Sigmoid colon (tissue), 7 donors: ENCODE results near the gene ACADL. TPM values are rescaled to one million over a fixed set of nuclear protein-coding genes. Genes with fewer than 3 reads are reported as not detected.

Experiments used
- DNase-seq: peaks from one replicate; pipeline ENCODE4 v3.0.0-alpha.2; 2019
- H3K27ac ChIP-seq, 4 donors: fragments of 200-600 bp; sonication (generic); one replicate each; pipeline ENCODE4 v1.5.1; 2016 to 2019; ENCODE audit warnings: mild to moderate bottlenecking in 1 of 4
- H3K27me3 ChIP-seq, 3 donors: fragments of 200-600 bp; sonication (generic); one replicate each; pipeline ENCODE4 v1.5.1; 2019; ENCODE audit warnings: mild to moderate bottlenecking in 1 of 3
- H3K36me3 ChIP-seq, 4 donors: fragments of 200-600 bp; sonication (generic); one replicate each; pipeline ENCODE4 v1.5.1; 2016 to 2019
- H3K4me1 ChIP-seq, 4 donors: fragments of 200-600 bp; sonication (generic); one replicate each; pipeline ENCODE4 v1.5.1; 2017 to 2019
- H3K4me3 ChIP-seq, 4 donors: fragments of 200-600 bp; sonication (generic); one replicate each; pipeline ENCODE4 v1.5.1; 2017 to 2019; ENCODE audit warnings: mild to moderate bottlenecking in 2 of 4, moderate library complexity in 1 of 4
- H3K9me3 ChIP-seq, 4 donors: fragments of 200-600 bp in 3 of 4; sonication (generic) in 3 of 4; one replicate each; pipeline versions ENCODE4 v1.5.1 to v1.6.1; 2013 to 2019
- CTCF ChIP-seq, 4 experiments: fragments of 450-650 bp in 3 of 4; fragments of 200-600 bp in 1 of 4; IDR thresholded peaks; one replicate each; pipeline ENCODE4 v1.5.1; 2016 to 2019; ENCODE audit warnings: antibody characterized with exemption in 4 of 4, mild to moderate bottlenecking in 3 of 4, moderate library complexity in 2 of 4
- EP300 ChIP-seq, 4 donors: sonication (generic); formaldehyde crosslinking; IDR thresholded peaks; one replicate each; pipeline ENCODE4 v1.6.1; 2017; ENCODE audit warnings: antibody characterized with exemption in 4 of 4
- POLR2A ChIP-seq, 2 donors: fragments of 450-650 bp; IDR thresholded peaks; one replicate each; pipeline ENCODE4 v1.6.1; 2016; ENCODE audit warnings: antibody characterized with exemption in 2 of 2, mild to moderate bottlenecking in 2 of 2, moderate library complexity in 2 of 2
- POLR2AphosphoS5 ChIP-seq, 4 donors: sonication (generic); formaldehyde crosslinking; IDR thresholded peaks; one replicate each; pipeline ENCODE4 v1.6.1; 2017; ENCODE audit warnings: antibody characterized with exemption in 4 of 4
- WGBS, 2 donors: extraction: QIAGEN DNeasy Blood & Tissue Kit; methylation state at CpG; one replicate each; pipeline ENCODE4 v1.1.7; 2013; 5-methylcytosine and 5-hydroxymethylcytosine counted together
- intact Hi-C: fragments of 100-400 bp; cut with DNase I; formaldehyde crosslinking; loops from one replicate; pipeline ENCODE4 v1.15.1; 2023
- polyA plus RNA-seq, 3 donors: library from polyadenylated mRNA; stranded (reverse); fragments of 200-250 nt; gene quantifications; one replicate each; pipeline ENCODE4 v1.2.3, GENCODE V29; 2013
- total RNA-seq, 4 donors: library from RNA; depleted of rRNA; stranded (reverse); fragments of >200 nt; gene quantifications; one replicate each; pipeline ENCODE4 v1.1.0, GENCODE V29; 2016
- donor health status: healthy with polysubstance abuse.
- donor health status: Bipolar disorder and iron deficiency.
- donor health status: healthy.

Gene ACADL
- total RNA-seq, result 1 to 10 TPM in 3 of 4 donors, under 1 TPM in 1; 0.81 to 4.7 (median 3.9) TPM
- under 1 TPM in 2 of 3 donors, not detected in 1; 0.15 to 0.60 TPM for polyA plus RNA-seq

- Histone ChIP-seq H3K9me3 (no peaks in the 10 kb centered on the region), H3K27me3 (peaks cover 0 to 41% (median 2%) of the 10 kb centered on the region in 3 donors), H3K4me3 (peak within 1 kb of the TSS; percentile 31 to 59 (median 47)), H3K4me1 (peaks cover 0 to 14% (median 8%) of the 10 kb centered on the region in 4 donors), H3K27ac (peak within 1 kb of the TSS in 1 of 4 donors; percentile 35), H3K36me3 (no peaks in the 10 kb centered on the region)
- no peak for DNase-seq
- intact Hi-C loops, result no loop called here
- WGBS, 2 donors, result 2% methylated on average over 69 of the region's 69 CpGs
- TF ChIP-seq POLR2AphosphoS5 (IDR thresholded peaks at IDR 0.05) (no peak), CTCF (IDR thresholded peaks at IDR 0.05) (no peak), EP300 (IDR thresholded peaks at IDR 0.05) (no peak)
Measured at GRCh38 chr2:210224941-210225672, at the start of gene ACADL. Gene ACADL (minus strand): TSS chr2:210225447. CDS start chr2:210225263, 184 bp downstream.

DNA sequence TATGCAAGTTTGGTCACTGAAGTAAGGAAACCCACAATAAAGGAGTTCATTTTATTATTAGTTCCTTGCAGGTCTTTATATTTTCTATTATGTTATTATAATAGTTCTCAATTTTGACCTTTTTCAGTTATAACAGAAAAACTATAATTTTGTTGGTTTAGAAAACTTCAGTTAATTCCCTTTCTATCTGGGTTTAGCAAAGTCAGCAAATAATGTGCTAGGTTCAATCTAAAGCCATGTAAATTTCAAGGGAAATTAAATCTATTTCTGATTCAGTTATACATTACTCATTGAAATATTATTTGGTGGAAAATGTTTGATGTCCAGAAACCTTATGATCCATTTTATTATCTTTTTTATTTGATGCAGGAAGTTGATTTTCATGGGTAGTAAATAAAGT lies 46.1 kb upstream of the ACADL start:
- Histone ChIP-seq H3K27me3 (no peaks in the 10 kb centered on the region), H3K4me3 (no peak overlapping the region), H3K9me3 (no peaks in the 10 kb centered on the region), H3K27ac (no peak overlapping the region), H3K4me1 (no peaks in the 10 kb centered on the region), H3K36me3 (no peaks in the 10 kb centered on the region)
- intact Hi-C loops, result no loop called here
- no peak for DNase-seq
- TF ChIP-seq CTCF (IDR thresholded peaks at IDR 0.05) (no peak), POLR2A (IDR thresholded peaks at IDR 0.05) (no peak), EP300 (IDR thresholded peaks at IDR 0.05) (no peak), POLR2AphosphoS5 (IDR thresholded peaks at IDR 0.05) (no peak)

- Histone ChIP-seq H3K36me3 (no peaks in the 10 kb centered on the region), H3K4me3 (no peak overlapping the region), H3K27me3 (no peaks in the 10 kb centered on the region), H3K4me1 (no peaks in the 10 kb centered on the region), H3K27ac (no peak overlapping the region), H3K9me3 (no peaks in the 10 kb centered on the region)
- TF ChIP-seq EP300 (IDR thresholded peaks at IDR 0.05) (no peak), POLR2AphosphoS5 (IDR thresholded peaks at IDR 0.05) (no peak), POLR2A (IDR thresholded peaks at IDR 0.05) (no peak), CTCF (IDR thresholded peaks at IDR 0.05) (no peak)
- intact Hi-C loops, result no loop called here
- no peak for DNase-seq
- 28 to 30% methylated on average over 3 of the region's 3 CpGs for WGBS, 2 donors
Measured at GRCh38 chr2:210269148-210269547, 43.9 kb upstream of the ACADL start.

DNA sequence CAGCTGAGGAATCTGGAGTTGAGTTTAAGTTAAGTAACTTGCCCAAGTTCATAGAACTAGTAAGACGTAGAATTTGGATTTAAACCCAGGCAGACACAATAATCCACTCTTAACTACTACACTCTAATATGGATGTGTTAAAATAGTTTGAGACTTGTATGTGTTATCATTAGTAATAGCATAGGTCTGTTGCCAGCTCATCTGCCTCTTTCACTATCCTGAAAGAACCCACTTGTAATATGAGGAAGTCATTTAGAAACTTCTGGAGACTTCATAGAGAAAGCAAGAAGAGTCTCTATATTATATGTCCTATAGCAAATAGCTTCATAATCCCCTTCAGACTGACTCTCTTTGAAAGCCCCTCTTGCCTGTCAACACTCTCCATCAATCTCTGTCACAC lies 43.0 kb upstream of the ACADL start:
- WGBS, 2 donors, result 88 to 95% methylated on average over 1 of the region's 1 CpG

More for the DNA sequence above, 43.0 kb upstream of the ACADL start:
- no peak overlapping the region for H3K4me3 ChIP-seq
- H3K4me1 ChIP-seq, result no peaks in the 10 kb centered on the region
- TF ChIP-seq CTCF (IDR thresholded peaks at IDR 0.05) (no peak), POLR2A (IDR thresholded peaks at IDR 0.05) (no peak), POLR2AphosphoS5 (IDR thresholded peaks at IDR 0.05) (no peak), EP300 (IDR thresholded peaks at IDR 0.05) (no peak)
- no peaks in the 10 kb centered on the region for H3K27me3 ChIP-seq
- no peaks in the 10 kb centered on the region for H3K36me3 ChIP-seq
- H3K9me3 ChIP-seq, result no peaks in the 10 kb centered on the region
- DNase-seq, result no peak
- intact Hi-C loops, result no loop called here
- H3K27ac ChIP-seq, result no peak overlapping the region
